Measurements from ENCODE around the gene MCM8.

DNA sequence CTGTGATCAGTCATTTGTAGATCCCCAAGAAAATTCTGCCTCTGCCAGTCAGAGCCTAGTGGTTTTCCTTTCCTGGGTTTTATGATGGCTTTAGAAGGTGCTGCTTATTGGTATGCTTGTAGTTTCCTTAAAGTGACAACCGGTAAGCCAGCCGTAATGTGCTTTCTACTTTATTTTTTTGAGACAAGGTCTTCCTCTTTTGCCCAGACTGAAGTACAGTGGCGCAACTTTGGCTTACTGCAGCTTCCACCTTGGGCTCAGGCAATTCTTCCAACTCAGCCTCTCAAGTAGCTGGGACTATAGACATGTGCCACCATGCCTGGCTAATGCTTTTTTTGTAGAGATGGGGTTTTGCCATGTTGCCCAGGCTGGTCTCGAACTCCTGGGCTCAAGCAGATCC lies 23.5 kb downstream of the MCM8 start:
- TF ChIP-seq CTCF (IDR thresholded peaks at IDR 0.05; ENCODE audit: low read length) (no peak), EZH2 (optimal IDR thresholded peaks at IDR 0.05; ENCODE audit: low read depth, low read length) (no peak)
